ENCODE measurements around the gene FERD3L.
"Not testable (repeated sequence)": the region's sequence is repeated elsewhere in the genome, so short reads cannot be mapped to it uniquely, and the experiment has no call there.

The FERD3L gene

GRCh38 chr7:19144661-19145433 is at the start of gene FERD3L:
TSS of gene FERD3L (minus strand) at chr7:19145421. CDS start at chr7:19145362, 59 bp downstream.
- H3K4me3 ChIP-seq (ENCODE audit: low read depth, low read length), result no peak within 1 kb of the TSS
- no peak for TF ChIP-seq CTCF (IDR thresholded peaks at IDR 0.05; ENCODE audit: insufficient read depth, low read depth, low read length, missing control alignments)
- no peak for DNase-seq (ENCODE audit: low read depth)

GRCh38 chr7:19194417-19194816 is 49.2 kb upstream of the FERD3L start:
- not testable (repeated sequence) for H3K4me3 ChIP-seq (ENCODE audit: low read depth, low read length)

GRCh38 chr7:19181634-19182033 is 36.4 kb upstream of the FERD3L start:
- no peak for DNase-seq (ENCODE audit: low read depth)
- no peak for TF ChIP-seq CTCF (IDR thresholded peaks at IDR 0.05; ENCODE audit: insufficient read depth, low read depth, low read length, missing control alignments)
- no peak overlapping the region for H3K4me3 ChIP-seq (ENCODE audit: low read depth, low read length)

More at GRCh38 chr7:19194417-19194816, 49.2 kb upstream of the FERD3L start:
- not testable (repeated sequence) for DNase-seq (ENCODE audit: low read depth)

GRCh38 chr7:19178595-19178994 is 33.4 kb upstream of the FERD3L start:
- no peak overlapping the region for H3K4me3 ChIP-seq (ENCODE audit: low read depth, low read length)
- DNase-seq (ENCODE audit: low read depth), result no peak
- no peak for TF ChIP-seq CTCF (IDR thresholded peaks at IDR 0.05; ENCODE audit: insufficient read depth, low read depth, low read length, missing control alignments)

DNA sequence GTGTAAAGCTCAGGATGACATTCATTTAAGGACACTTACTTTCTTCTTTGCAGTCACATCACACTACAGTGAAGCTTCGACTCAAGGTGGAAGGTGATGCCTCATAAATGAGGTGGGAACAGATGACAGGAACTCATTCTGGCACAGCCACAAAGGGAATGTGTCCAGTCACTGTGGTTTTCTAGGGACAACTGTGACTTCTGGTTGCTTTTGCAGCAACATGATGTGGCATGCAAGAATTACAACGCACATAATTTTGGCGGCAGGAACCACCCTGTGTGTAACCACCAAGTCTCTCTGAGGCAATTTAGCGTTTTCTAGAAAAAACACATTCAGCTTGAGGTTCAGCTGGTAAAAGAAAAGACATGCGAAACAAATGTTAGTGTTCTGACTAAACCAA is 32.0 kb upstream of the FERD3L start:
- TF ChIP-seq CTCF (IDR thresholded peaks at IDR 0.05; ENCODE audit: insufficient read depth, low read depth, low read length, missing control alignments), result no peak
- H3K4me3 ChIP-seq (ENCODE audit: low read depth, low read length), result no peak overlapping the region
- DNase-seq (ENCODE audit: low read depth), result no peak

GRCh38 chr7:19175241-19175640 is 30.0 kb upstream of the FERD3L start:
- no peak for DNase-seq (ENCODE audit: low read depth)
- no peak overlapping the region for H3K4me3 ChIP-seq (ENCODE audit: low read depth, low read length)
- no peak for TF ChIP-seq CTCF (IDR thresholded peaks at IDR 0.05; ENCODE audit: insufficient read depth, low read depth, low read length, missing control alignments)

DNA sequence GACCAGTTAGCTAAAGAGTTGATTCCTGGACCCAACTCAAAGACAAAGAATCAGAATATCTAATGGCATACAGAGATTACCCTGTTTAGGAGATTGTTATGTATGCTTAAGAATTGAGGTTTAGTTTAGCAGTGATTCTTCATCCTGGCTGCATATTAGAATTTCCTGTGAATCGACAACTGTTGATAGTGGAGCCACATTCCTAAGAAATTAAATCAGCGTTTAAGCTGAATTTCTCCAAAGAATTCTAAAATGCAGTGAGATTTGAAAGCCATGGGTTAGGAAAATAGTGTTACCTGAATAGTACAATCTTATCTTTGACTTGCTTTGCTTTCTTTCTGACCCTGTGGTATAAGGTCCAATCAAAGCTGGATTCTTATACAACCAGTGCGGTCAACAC is 16.4 kb upstream of the FERD3L start:
- no peak for TF ChIP-seq CTCF (IDR thresholded peaks at IDR 0.05; ENCODE audit: insufficient read depth, low read depth, low read length, missing control alignments)
- no peak for DNase-seq (ENCODE audit: low read depth)
- H3K4me3 ChIP-seq (ENCODE audit: low read depth, low read length), result no peak overlapping the region
